ENCODE data around the gene CDKN2AIPNL. TPM values are rescaled to one million over a fixed set of nuclear protein-coding genes. Genes with fewer than 3 reads are reported as not detected.

CDKN2AIPNL gene
- total and polyA plus RNA-seq, 2 of the 4 experiments (the other 2 are of a cell fraction): 14.0 to 18.1 TPM

DNA sequence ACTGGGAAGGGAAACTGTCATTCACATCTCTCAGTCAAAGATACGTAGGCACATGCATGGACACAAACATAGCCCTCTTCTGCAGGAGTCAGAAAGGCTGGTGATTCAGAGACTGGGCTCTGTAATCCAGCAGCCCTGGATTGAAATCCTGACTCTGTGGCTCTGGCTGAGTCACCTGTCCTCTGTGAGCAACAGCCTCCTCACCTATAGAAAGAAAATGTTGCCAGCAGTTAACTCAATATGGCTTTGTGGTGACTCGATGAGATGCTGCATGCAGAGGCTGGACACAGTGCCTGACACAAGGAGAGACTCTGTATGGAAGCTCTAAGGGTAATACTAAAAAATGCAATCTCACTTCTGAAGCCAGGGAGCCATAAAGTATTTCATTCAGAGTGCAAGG is 23.9 kb upstream of the CDKN2AIPNL start (continued):
- TF ChIP-seq MAFK (IDR thresholded peaks at IDR 0.05; ENCODE audit: low read depth, low read length): no peak
- no peak for TF ChIP-seq NFE2L2 (IDR thresholded peaks at IDR 0.05; ENCODE audit: low read depth, low read length)
- no peak for TF ChIP-seq RFX5 (IDR thresholded peaks at IDR 0.05; ENCODE audit: low read depth, low read length)
- TF ChIP-seq, protein P1, sequence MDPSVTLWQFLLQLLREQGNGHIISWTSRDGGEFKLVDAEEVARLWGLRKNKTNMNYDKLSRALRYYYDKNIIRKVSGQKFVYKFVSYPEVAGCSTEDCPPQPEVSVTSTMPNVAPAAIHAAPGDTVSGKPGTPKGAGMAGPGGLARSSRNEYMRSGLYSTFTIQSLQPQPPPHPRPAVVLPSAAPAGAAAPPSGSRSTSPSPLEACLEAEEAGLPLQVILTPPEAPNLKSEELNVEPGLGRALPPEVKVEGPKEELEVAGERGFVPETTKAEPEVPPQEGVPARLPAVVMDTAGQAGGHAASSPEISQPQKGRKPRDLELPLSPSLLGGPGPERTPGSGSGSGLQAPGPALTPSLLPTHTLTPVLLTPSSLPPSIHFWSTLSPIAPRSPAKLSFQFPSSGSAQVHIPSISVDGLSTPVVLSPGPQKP (IDR thresholded peaks at IDR 0.05; ENCODE audit: borderline replicate concordance, low read depth, low read length): no peak
- peak; percentile 77 for TF ChIP-seq CEBPB (IDR thresholded peaks at IDR 0.05; ENCODE audit: low read depth, low read length)
- TF ChIP-seq POLR2A (IDR thresholded peaks at IDR 0.05; ENCODE audit: low read depth, low read length): no peak; the same call in 1 of the 2 replicates
